Left ventricle myocardium inferior (tissue), 1 donor: Measurements from ENCODE around the gene RAB9A. TPM values are rescaled to one million over a fixed set of nuclear protein-coding genes. Genes with fewer than 3 reads are reported as not detected.

ENCODE experiments used
- DNase-seq: peaks from one replicate; pipeline ENCODE4 v3.0.0-alpha.2; 2020
- H3K27ac ChIP-seq: fragments of 200-600 bp; replicated peaks from 2 replicates; pipeline ENCODE4 v1.8.0; 2021
- H3K27me3 ChIP-seq: fragments of 200-600 bp; 2 replicates; pipeline ENCODE4 v1.8.0; 2021; ENCODE audit warnings: low read depth
- H3K36me3 ChIP-seq: fragments of 200-600 bp; 2 replicates; pipeline ENCODE4 v1.8.0; 2021
- H3K4me1 ChIP-seq: fragments of 200-600 bp; 2 replicates; pipeline ENCODE4 v1.8.0; 2021
- H3K4me3 ChIP-seq: fragments of 200-600 bp; 2 replicates; pipeline ENCODE4 v1.8.0; 2021; ENCODE audit warnings: mild to moderate bottlenecking, moderate library complexity
- H3K9me3 ChIP-seq: fragments of 200-600 bp; replicated peaks from 2 replicates; pipeline ENCODE4 v1.8.0; 2021
- intact Hi-C: fragments of 100-400 bp; cut with micrococcal nuclease; formaldehyde crosslinking; loops from one replicate; pipeline ENCODE4 v1.11.0; 2022
- total RNA-seq: library from RNA; stranded (reverse); fragmentation: NEBNext Ultra II Directional; extraction: Animal tissue kit (Norgen Biotek cat#: 25700); gene quantifications from one replicate; pipeline ENCODE4 v1.2.1, GENCODE V29; 2021
- TF ChIP-seq, protein P1 (sequence below): fragments of 200-600 bp; IDR thresholded peaks from 2 replicates; pipeline ENCODE4 v1.8.0; 2021; ENCODE audit warnings: antibody characterized with exemption, mild to moderate bottlenecking, borderline replicate concordance
- donor health status: DM: no; HTN: yes; CAD: no; lungs with severe emphysema.

RAB9A gene
- total RNA-seq, 1 donor from 2014 or later: 22.2 TPM

- Histone ChIP-seq H3K4me1 (peaks cover 46% of the 10 kb centered on the region), H3K4me3 (peak within 1 kb of the TSS; percentile 85), H3K36me3 (no peaks in the 10 kb centered on the region), H3K27me3 (no peaks in the 10 kb centered on the region), H3K27ac (peak within 1 kb of the TSS; percentile 91), H3K9me3 (no peaks in the 10 kb centered on the region)
- TF ChIP-seq, protein P1, sequence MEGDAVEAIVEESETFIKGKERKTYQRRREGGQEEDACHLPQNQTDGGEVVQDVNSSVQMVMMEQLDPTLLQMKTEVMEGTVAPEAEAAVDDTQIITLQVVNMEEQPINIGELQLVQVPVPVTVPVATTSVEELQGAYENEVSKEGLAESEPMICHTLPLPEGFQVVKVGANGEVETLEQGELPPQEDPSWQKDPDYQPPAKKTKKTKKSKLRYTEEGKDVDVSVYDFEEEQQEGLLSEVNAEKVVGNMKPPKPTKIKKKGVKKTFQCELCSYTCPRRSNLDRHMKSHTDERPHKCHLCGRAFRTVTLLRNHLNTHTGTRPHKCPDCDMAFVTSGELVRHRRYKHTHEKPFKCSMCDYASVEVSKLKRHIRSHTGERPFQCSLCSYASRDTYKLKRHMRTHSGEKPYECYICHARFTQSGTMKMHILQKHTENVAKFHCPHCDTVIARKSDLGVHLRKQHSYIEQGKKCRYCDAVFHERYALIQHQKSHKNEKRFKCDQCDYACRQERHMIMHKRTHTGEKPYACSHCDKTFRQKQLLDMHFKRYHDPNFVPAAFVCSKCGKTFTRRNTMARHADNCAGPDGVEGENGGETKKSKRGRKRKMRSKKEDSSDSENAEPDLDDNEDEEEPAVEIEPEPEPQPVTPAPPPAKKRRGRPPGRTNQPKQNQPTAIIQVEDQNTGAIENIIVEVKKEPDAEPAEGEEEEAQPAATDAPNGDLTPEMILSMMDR: no peak
- peak; percentile 86 for DNase-seq
- intact Hi-C loops: no loop called here
Measured at GRCh38 chrX:13734278-13735172, 45.6 kb downstream of the RAB9A start, which contains the start of the genes OFD1 and TRAPPC2. Gene OFD1, plus strand, starts transcription at chrX:13734748. Its CDS starts 324 bp downstream, at chrX:13735072. Gene TRAPPC2, minus strand, starts transcription at chrX:13734620. Its CDS starts 14,657 bp downstream, at chrX:13719963.

DNA sequence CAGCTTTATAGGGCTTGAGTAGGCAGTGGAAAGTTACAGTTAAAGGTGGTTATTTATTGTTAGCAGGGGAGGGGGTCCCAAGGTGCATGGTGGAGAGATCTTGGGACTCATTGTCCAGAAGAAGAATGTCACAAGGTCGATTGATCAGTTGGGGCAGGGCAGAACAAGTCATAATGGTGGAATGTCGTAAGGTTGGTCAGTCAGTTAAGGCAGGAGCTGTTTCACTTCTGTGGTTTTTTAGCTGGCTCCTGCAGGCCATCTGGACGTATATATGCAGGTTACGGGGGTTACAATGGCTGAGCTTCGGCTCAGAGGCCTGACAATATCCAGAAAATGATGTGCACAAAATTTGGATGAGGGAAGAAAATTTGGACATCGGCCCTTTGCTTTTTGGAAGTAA lies 52.8 kb downstream of the RAB9A start:
- no peak for DNase-seq
- Histone ChIP-seq H3K4me3 (no peak overlapping the region), H3K4me1 (peaks cover 1% of the 10 kb centered on the region), H3K36me3 (no peaks in the 10 kb centered on the region), H3K27ac (no peak overlapping the region), H3K27me3 (no peaks in the 10 kb centered on the region), H3K9me3 (no peaks in the 10 kb centered on the region)
- intact Hi-C loops: loop anchor here (10.0 kb wide), 1 partner anchor 87 kb away; the partner anchor contains the start of gene TCEANC
- TF ChIP-seq, protein P1: no peak

GRCh38 chrX:13742397-13743176 lies 53.7 kb downstream of the RAB9A start:
- Histone ChIP-seq H3K27ac (no peak overlapping the region), H3K4me1 (no peaks in the 10 kb centered on the region), H3K27me3 (no peaks in the 10 kb centered on the region), H3K9me3 (no peaks in the 10 kb centered on the region), H3K36me3 (no peaks in the 10 kb centered on the region), H3K4me3 (no peak overlapping the region)
- no peak for DNase-seq
- intact Hi-C loops: loop anchor here (10.0 kb wide), 1 partner anchor 88 kb away; the partner anchor contains the start of gene TCEANC
- TF ChIP-seq, protein P1: no peak

DNA sequence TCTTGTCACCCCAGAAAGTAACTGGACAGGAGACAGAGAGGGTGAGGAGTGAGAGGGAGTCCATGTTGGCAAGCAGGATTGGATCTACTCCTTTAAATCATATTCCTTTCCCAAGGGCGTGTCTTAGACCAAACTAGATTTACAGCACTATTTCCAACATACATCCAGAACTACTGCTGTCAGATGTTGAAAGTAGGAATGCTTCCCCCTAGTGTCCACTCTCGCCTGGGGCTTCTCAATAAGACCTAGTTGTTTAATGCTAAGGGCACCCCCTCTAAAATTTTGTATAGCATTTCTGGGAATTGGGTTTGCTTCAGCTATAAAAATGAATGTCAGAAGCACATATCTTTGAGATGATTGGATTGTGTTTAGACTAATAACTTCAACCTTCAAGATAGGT lies 58.9 kb downstream of the RAB9A start:
- DNase-seq: peak; percentile 18
- TF ChIP-seq, protein P1: peak; percentile 61
- Histone ChIP-seq H3K9me3 (no peaks in the 10 kb centered on the region), H3K4me1 (no peaks in the 10 kb centered on the region), H3K27ac (no peak overlapping the region), H3K27me3 (no peaks in the 10 kb centered on the region), H3K4me3 (no peak overlapping the region), H3K36me3 (peaks cover 6% of the 10 kb centered on the region)
- intact Hi-C loops: loop anchor here (10.0 kb wide), 1 partner anchor 93 kb away; the partner anchor contains the start of gene TCEANC

DNA sequence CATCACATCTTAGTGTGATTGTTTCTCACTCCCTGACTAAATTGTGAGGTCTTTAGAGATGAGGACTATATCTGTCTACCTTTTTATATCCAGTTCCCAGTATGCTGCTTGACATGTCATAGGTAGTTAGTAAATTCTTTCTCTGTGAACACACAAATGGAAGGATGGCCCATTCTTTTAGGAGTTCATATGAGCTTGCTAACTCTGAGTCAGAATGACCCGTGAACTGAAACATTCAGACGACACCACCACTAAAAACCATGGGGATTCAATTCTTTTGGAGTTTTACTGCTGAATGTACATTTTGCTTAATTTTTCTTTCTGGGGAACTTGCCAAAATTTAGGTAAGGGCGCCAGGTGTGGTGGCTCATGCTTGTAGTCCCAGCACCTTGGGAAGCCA lies 59.6 kb downstream of the RAB9A start:
- Histone ChIP-seq H3K9me3 (no peaks in the 10 kb centered on the region), H3K27ac (no peak overlapping the region), H3K4me3 (no peak overlapping the region), H3K36me3 (peaks cover 6% of the 10 kb centered on the region), H3K27me3 (no peaks in the 10 kb centered on the region), H3K4me1 (no peaks in the 10 kb centered on the region)
- TF ChIP-seq, protein P1: no peak
- no peak for DNase-seq
- intact Hi-C loops: loop anchor here (10.0 kb wide), 1 partner anchor 94 kb away; the partner anchor contains the start of gene TCEANC
